ENCODE results near the gene USP7.

The USP7 gene

DNA sequence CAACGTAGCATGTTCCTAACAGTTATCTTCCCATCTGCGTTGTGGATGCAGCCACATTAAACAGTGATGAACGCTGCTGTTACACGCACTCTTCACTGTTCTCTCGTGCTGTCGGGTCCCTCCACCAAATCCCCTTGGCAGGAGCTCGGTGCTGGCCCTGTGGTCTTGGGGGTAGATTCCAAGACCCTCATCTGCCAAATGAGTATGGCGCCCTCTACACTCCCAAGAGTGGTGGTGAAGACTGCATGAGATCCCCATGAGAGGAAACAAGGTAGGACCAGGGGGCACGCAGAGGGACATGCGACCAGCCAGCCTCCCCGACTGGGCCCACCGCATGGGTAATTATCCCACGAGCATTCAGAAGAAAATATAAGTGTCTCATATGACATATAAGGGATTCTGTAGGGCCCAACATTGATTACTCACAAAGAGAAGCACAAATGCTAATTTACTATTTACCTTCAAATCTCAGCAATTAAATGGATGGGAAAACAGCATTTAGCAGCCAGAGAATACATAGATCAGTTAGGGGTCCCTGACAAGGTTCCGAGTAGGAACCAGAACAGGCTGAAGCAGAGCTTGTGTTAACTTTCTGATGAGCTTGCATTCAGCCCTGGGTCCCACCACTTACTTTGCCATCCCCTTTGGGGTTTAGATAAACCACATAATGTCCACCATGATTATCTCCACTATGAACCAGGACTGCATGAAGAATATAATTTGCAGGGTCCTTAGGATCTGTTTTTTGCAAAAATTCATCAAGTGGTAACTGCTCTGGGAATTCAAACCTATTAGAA, 57.7 kb downstream of the USP7 start:
- TF ChIP-seq, protein P1, sequence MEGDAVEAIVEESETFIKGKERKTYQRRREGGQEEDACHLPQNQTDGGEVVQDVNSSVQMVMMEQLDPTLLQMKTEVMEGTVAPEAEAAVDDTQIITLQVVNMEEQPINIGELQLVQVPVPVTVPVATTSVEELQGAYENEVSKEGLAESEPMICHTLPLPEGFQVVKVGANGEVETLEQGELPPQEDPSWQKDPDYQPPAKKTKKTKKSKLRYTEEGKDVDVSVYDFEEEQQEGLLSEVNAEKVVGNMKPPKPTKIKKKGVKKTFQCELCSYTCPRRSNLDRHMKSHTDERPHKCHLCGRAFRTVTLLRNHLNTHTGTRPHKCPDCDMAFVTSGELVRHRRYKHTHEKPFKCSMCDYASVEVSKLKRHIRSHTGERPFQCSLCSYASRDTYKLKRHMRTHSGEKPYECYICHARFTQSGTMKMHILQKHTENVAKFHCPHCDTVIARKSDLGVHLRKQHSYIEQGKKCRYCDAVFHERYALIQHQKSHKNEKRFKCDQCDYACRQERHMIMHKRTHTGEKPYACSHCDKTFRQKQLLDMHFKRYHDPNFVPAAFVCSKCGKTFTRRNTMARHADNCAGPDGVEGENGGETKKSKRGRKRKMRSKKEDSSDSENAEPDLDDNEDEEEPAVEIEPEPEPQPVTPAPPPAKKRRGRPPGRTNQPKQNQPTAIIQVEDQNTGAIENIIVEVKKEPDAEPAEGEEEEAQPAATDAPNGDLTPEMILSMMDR (IDR thresholded peaks at IDR 0.05; ENCODE audit: low read depth, low read length) = peak; percentile 23; the same call in 1 of the 2 replicates
- no peak overlapping the region for H3K4me3 ChIP-seq (ENCODE audit: low read depth, low read length)

DNA sequence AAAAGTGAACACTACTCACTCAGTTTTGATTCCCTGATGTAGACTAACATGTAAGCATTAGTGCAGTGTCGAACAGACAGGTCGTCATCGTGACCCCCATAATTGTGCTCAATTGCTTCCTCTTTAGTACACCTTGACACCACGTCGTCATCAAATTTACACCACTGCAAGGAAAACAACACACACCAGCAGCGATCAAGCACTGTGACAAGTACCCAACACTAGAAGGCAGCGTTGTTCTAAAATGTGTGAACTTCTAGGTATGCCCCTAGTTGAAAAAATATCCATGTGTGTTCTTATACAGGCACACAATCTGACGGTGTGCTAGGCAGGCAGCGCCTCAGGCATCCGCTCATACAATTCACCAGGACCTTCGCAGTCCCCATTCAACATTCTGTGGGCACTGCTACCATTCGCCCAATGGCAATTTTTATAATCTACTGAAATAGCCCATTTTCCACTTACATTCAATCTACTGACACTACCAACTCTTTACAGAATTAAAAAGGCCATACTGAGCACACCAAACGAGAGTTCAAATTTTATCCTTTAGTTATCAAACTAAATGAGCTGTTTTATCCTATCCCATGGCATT, 58.4 kb downstream of the USP7 start:
- no peak overlapping the region for H3K4me3 ChIP-seq (ENCODE audit: low read depth, low read length)
- TF ChIP-seq, protein P1 (IDR thresholded peaks at IDR 0.05; ENCODE audit: low read depth, low read length) = peak; percentile 22; the same call in 1 of the 2 replicates

DNA sequence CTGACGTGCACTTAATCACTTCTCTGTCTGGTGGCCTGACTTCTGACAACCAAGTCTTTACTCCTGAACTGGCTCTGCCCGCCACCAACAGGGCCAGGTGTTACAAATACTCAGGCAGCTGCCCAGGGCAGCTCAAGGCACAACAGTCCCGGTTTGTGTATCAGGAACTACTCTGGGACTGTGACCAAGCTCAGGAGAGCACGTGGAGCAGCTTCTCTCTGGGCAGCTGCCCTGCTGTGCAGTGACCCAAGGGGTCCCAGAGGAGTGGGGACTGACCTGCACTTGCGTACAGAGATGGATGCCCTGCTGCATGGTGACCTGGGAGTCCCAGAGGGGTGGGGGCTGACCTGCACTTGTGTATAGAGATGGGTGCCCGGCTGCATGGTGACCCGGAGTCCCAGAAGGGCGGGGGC, 59.7 kb downstream of the USP7 start:
- H3K4me3 ChIP-seq (ENCODE audit: low read depth, low read length) = no peak overlapping the region
- TF ChIP-seq, protein P1 (IDR thresholded peaks at IDR 0.05; ENCODE audit: low read depth, low read length) = no peak

DNA sequence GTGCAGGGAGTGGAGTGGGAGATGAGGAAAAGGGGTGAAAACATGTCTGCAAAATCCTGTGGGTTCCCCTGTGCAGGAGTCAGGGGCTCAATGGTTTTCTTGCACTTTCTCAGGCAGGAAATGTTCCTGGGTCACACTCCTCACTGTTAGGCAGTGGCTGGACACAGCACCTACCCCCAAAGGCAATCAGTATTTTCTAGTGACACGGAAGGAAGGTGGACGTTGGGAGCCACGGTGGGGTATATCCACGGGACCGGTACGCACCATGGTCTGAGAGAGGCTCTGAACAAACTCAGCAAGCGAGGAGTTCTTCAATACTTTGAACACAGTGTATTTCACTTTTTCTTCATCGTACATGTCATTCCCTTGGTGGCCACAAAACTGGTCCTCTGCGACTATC, 60.7 kb downstream of the USP7 start:
- no peak overlapping the region for H3K4me3 ChIP-seq (ENCODE audit: low read depth, low read length)
- TF ChIP-seq, protein P1 (IDR thresholded peaks at IDR 0.05; ENCODE audit: low read depth, low read length) = no peak

DNA sequence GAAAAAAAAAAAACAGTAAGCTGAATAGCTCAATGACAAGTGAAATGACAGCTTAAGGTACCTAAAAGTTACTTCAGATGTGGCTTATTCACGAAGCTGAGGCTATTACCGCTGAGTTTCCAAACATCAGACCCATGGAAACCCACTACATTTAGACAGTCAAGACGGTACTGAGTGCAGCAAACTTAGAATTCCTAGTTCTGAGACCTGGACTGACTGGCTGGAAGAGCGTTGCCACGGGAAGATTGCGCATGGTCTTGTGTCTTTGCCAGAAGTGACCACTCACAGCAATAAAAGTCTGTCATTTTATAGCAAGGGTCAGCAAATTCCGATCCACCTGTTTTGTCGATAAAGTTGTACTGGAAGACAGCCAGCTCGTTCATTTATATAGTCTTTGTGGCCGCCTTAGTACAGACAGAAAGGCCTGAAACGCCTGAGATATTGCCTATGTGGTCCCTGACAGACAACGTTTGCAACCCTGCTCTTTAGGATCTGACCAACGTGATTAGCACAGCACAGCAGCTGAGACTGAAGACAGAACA, 62.3 kb downstream of the USP7 start:
- TF ChIP-seq, protein P1 (IDR thresholded peaks at IDR 0.05; ENCODE audit: low read depth, low read length) = no peak
- no peak overlapping the region for H3K4me3 ChIP-seq (ENCODE audit: low read depth, low read length)

DNA sequence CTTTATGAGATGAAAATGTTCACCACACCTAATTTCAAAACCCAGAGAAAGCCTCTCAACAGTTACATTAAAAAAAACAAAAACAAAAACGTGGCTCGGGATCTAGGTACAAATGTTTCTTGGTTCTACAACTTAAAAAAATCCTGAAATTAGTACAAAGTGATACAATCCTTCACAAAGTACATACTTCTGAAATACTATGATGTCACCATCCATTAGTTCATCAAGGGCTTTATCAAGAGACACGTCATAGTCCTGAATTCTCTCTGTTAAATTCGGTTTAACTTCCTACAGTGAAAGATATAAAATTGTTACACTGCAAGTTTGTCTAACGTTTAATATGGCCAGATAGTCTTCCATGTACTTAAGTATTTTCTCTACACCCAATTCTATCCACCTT, 63.4 kb downstream of the USP7 start:
- TF ChIP-seq, protein P1 (IDR thresholded peaks at IDR 0.05; ENCODE audit: low read depth, low read length) = no peak
- no peak overlapping the region for H3K4me3 ChIP-seq (ENCODE audit: low read depth, low read length)
